ENCODE results near the gene PPP1R26. TPM values are rescaled to one million over a fixed set of nuclear protein-coding genes. Genes with fewer than 3 reads are reported as not detected.
A peak's percentile ranks its signal among the peaks of the same experiment; 100 is the strongest.

Gene PPP1R26
- total RNA-seq, 1 donor from 2014 or later = 48.0 TPM

DNA sequence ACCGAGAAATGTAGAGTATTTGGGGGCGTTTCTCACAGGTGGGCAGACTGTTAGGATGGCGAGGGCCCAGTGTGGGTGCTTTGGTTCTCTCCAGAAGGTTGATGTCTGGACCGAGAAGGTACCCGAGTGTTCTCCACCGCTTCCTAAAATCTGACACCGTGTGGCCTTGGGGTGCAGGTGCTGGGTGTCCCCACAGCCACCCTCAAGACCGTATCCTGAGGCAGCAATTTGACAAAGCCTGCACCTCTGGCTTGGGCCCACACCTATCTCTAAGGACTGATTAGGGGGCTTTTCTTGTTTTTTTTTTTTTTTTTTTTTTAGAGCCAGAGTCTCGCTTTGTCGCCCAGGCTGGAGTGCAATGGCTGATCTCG is 1.3 kb downstream of the PPP1R26 start:
- no peak for DNase-seq (ENCODE audit: low read depth)
- Histone ChIP-seq H3K4me3 (ENCODE audit: low read depth, low read length) (peak overlapping the region; percentile 88), H3K27me3 (ENCODE audit: control insufficient read depth, insufficient read depth, low read length) (no peaks in the 10 kb centered on the region), H3K36me3 (ENCODE audit: control insufficient read depth, insufficient read depth, low read length) (no peaks in the 10 kb centered on the region)
- TF ChIP-seq, protein P1, sequence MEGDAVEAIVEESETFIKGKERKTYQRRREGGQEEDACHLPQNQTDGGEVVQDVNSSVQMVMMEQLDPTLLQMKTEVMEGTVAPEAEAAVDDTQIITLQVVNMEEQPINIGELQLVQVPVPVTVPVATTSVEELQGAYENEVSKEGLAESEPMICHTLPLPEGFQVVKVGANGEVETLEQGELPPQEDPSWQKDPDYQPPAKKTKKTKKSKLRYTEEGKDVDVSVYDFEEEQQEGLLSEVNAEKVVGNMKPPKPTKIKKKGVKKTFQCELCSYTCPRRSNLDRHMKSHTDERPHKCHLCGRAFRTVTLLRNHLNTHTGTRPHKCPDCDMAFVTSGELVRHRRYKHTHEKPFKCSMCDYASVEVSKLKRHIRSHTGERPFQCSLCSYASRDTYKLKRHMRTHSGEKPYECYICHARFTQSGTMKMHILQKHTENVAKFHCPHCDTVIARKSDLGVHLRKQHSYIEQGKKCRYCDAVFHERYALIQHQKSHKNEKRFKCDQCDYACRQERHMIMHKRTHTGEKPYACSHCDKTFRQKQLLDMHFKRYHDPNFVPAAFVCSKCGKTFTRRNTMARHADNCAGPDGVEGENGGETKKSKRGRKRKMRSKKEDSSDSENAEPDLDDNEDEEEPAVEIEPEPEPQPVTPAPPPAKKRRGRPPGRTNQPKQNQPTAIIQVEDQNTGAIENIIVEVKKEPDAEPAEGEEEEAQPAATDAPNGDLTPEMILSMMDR (IDR thresholded peaks at IDR 0.05; ENCODE audit: insufficient read depth, low read length, poor library complexity, severe bottlenecking) = no peak

DNA sequence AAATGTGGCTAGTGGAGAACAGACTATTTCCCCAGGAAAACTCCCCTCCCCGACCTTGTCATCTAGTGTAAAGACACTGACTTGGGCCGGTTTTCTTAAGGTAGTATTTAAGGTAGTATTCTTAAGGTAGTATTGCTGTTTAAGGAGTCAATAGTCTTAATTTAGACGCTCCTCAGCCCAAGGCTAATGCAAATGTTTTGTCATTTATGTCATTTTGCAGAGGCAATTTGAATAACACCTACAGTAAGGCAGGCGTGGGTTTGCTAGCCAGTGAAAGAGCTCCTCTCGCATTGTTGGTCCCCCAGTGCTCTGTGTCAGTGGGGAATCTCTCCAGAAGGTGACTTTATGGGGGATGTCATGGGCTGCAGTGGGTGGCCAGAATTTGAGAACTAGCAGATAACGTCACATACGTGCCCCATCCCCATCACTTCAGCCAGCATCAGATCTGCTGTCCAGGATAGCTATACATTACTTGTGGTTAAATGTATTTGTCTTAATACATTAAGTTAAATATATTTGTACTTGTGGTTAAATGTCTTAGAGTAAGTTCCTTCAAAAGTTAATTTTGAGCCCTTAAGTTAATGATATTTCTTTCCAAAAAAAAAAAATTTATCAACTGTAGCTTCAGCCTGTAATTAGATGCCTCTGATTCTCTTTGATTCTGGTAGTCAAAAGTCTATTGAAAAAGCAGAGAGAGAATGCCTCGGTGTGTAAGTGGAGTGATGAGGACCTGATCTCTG is 2.6 kb downstream of the PPP1R26 start:
- no peak overlapping the region for H3K4me3 ChIP-seq (ENCODE audit: low read depth, low read length)
- no peaks in the 10 kb centered on the region for H3K36me3 ChIP-seq (ENCODE audit: control insufficient read depth, insufficient read depth, low read length)

DNA sequence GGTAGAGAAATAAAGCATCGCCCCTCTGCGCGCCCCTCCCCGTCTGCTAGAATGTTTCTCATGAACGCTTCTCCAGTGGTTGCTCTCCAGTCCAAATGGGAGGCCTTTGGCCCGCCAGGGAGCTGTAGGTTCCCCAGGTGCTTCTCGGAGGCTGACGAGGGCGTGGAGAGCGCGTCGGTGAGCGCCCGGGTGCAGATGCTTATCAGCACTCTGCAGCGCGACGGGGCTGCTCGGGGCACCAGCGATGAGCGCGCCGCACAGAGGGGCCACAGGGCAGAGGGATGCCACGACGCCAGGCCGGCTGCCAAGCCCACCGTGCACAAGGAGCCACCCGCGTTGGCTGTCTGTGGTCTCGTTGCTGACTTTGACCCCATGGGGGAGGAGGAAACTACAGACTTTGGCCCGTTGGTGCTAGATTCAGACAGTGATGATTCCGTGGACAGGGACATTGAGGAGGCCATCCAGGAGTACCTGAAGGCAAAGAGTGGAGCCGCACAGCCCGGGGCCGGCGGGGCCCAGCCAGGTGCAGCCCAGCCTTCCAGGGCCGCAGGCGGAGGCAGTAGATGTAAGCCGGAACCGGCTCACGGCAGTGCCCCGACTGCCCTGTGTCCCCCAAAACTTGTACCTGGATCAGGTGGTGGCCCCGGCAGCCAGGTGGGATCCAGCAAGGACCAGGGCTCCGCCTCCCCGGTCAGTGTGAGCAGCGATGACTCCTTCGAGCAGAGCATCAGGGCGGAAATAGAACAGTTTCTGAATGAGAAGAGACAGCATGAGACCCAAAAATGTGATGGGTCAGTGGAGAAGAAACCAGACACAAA is 5.1 kb downstream of the PPP1R26 start:
- no peaks in the 10 kb centered on the region for H3K27me3 ChIP-seq (ENCODE audit: control insufficient read depth, insufficient read depth, low read length)
- TF ChIP-seq, protein P1 (IDR thresholded peaks at IDR 0.05; ENCODE audit: insufficient read depth, low read length, poor library complexity, severe bottlenecking) = no peak

More for the DNA sequence above, 2.6 kb downstream of the PPP1R26 start:
- H3K27me3 ChIP-seq (ENCODE audit: control insufficient read depth, insufficient read depth, low read length) = no peaks in the 10 kb centered on the region
- TF ChIP-seq, protein P1 (IDR thresholded peaks at IDR 0.05; ENCODE audit: insufficient read depth, low read length, poor library complexity, severe bottlenecking) = no peak
- DNase-seq (ENCODE audit: low read depth) = no peak

DNA sequence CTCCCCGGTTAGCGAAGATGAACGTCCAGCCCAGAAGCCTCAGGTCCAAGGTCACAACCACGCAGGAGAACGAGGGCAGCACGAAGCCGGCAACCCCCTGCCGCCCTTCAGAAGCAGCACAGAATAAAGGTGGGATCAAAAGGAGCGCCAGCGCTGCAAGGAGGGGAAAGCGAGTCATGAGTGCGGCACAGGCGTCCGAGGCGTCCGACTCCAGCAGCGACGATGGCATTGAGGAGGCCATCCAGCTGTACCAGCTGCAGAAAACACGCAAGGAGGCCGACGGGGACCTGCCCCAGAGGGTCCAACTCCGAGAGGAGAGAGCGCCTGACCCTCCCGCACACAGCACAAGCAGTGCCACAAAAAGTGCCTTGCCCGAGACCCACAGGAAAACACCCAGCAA is 5.8 kb downstream of the PPP1R26 start:
- TF ChIP-seq, protein P1 (IDR thresholded peaks at IDR 0.05; ENCODE audit: insufficient read depth, low read length, poor library complexity, severe bottlenecking) = no peak
- no peaks in the 10 kb centered on the region for H3K27me3 ChIP-seq (ENCODE audit: control insufficient read depth, insufficient read depth, low read length)
- no peak overlapping the region for H3K4me3 ChIP-seq (ENCODE audit: low read depth, low read length)
- no peak for DNase-seq (ENCODE audit: low read depth)
- no peaks in the 10 kb centered on the region for H3K36me3 ChIP-seq (ENCODE audit: control insufficient read depth, insufficient read depth, low read length)

More for the DNA sequence above, 5.1 kb downstream of the PPP1R26 start:
- no peaks in the 10 kb centered on the region for H3K36me3 ChIP-seq (ENCODE audit: control insufficient read depth, insufficient read depth, low read length)
- no peak for DNase-seq (ENCODE audit: low read depth)
- H3K4me3 ChIP-seq (ENCODE audit: low read depth, low read length) = no peak overlapping the region

GRCh38 chr9:135485832-135486231 is 6.2 kb downstream of the PPP1R26 start:
- TF ChIP-seq, protein P1 (IDR thresholded peaks at IDR 0.05; ENCODE audit: insufficient read depth, low read length, poor library complexity, severe bottlenecking) = no peak
- no peak for DNase-seq (ENCODE audit: low read depth)
- no peaks in the 10 kb centered on the region for H3K27me3 ChIP-seq (ENCODE audit: control insufficient read depth, insufficient read depth, low read length)
- H3K36me3 ChIP-seq (ENCODE audit: control insufficient read depth, insufficient read depth, low read length) = no peaks in the 10 kb centered on the region
- no peak overlapping the region for H3K4me3 ChIP-seq (ENCODE audit: low read depth, low read length)

Measured in kidney epithelial cell (primary cell).